SK-N-SH (cell line): ENCODE results near the gene CALU. TPM values are rescaled to one million over a fixed set of nuclear protein-coding genes. Genes with fewer than 3 reads are reported as not detected.

Experiments used
- CTCF ChIA-PET: fragments of 300-600, 350-600 bp; formaldehyde crosslinking; extraction: SDS; loops from one replicate; lab custom pipeline; 2021; lab: Yijun Ruan, JAX
- POLR2A ChIA-PET: fragments of 350-600 bp; sonication (Branson Sonifier 250); formaldehyde crosslinking; extraction: SDS; loops from one replicate; lab custom pipeline; 2020; ENCODE audit warnings: antibody characterized with exemption, inconsistent platforms; lab: Yijun Ruan, JAX
- DNase-seq: peaks from one replicate; pipeline ENCODE4 v3.0.0; 2012
- H2AFZ ChIP-seq: fragments of 200-600 bp; sonication (generic); 2 replicates; pipeline ENCODE4 v1.8.1; 2016; ENCODE audit warnings: antibody characterized with exemption, mild to moderate bottlenecking, low read depth
- H3F3A ChIP-seq: fragments of 200-600 bp; sonication (generic); replicated peaks from 2 replicates; pipeline ENCODE3; 2016; ENCODE audit warnings: antibody characterized with exemption, mild to moderate bottlenecking; ENCODE audit not compliant: insufficient read depth
- H3K27ac ChIP-seq, 2 experiments: fragments of 200-500 bp in 1 of 2; fragments of 200-600 bp in 1 of 2; sonication (Bioruptor generic) in 1 of 2; sonication (generic), shearing (Covaris generic) in 1 of 2; 2 replicates each; pipeline versions ENCODE4 v1.5.1 to v1.6.1; 2014 to 2016; ENCODE audit warnings: low read depth in 2 of 2, inconsistent platforms in 1 of 2, low read length in 1 of 2, mild to moderate bottlenecking in 1 of 2, mixed read lengths in 1 of 2
- H3K27me3 ChIP-seq: fragments of 200-600 bp; sonication (generic), shearing (Covaris generic); 2 replicates; pipeline ENCODE4 v1.6.1; 2016; ENCODE audit warnings: mixed run types; ENCODE audit not compliant: insufficient read depth
- H3K36me3 ChIP-seq, 2 experiments: fragments of 200-500 bp in 1 of 2; fragments of 200-600 bp in 1 of 2; sonication (Bioruptor generic) in 1 of 2; sonication (generic) in 1 of 2; replicated peaks in 1 of 2; 2 replicates each; pipeline versions ENCODE3 to v1.5.1; 2014 to 2016; ENCODE audit warnings: low read length in 1 of 2, mild to moderate bottlenecking in 1 of 2; ENCODE audit not compliant: insufficient read depth in 2 of 2, control insufficient read depth in 1 of 2
- H3K4me1 ChIP-seq, 2 experiments: fragments of 200-500 bp in 1 of 2; fragments of 200-600 bp in 1 of 2; sonication (Bioruptor generic) in 1 of 2; sonication (generic), shearing (Covaris generic) in 1 of 2; 2 replicates each; pipeline versions ENCODE4 v1.5.1 to v1.6.1; 2014 to 2016; ENCODE audit warnings: low read depth in 1 of 2, low read length in 1 of 2, mixed run types in 1 of 2; ENCODE audit not compliant: insufficient read depth in 2 of 2, control insufficient read depth in 1 of 2
- H3K4me2 ChIP-seq: fragments of 200-600 bp; sonication (generic), shearing (Covaris generic); 2 replicates; pipeline ENCODE4 v1.6.1; 2017; ENCODE audit warnings: mixed run types
- H3K4me3 ChIP-seq, 2 experiments: fragments of 200-500 bp in 1 of 2; fragments of 200-600 bp in 1 of 2; sonication (Bioruptor generic) in 1 of 2; sonication (generic), shearing (Covaris generic) in 1 of 2; 2 replicates each; pipeline versions ENCODE4 v1.5.1 to v1.8.1; 2014 to 2016; ENCODE audit warnings: low read depth in 2 of 2, inconsistent platforms in 1 of 2, low read length in 1 of 2, mild to moderate bottlenecking in 1 of 2, mixed read lengths in 1 of 2, moderate library complexity in 1 of 2
- H3K79me2 ChIP-seq: fragments of 200-600 bp; sonication (generic); 2 replicates; pipeline ENCODE4 v1.8.1; 2017; ENCODE audit warnings: mild to moderate bottlenecking; ENCODE audit not compliant: insufficient read depth
- H3K9ac ChIP-seq: fragments of 200-600 bp; sonication (generic); 2 replicates; pipeline ENCODE4 v1.6.1; 2017; ENCODE audit warnings: mixed run types
- H3K9me2 ChIP-seq: fragments of 200-600 bp; sonication (generic); 2 replicates; pipeline ENCODE4 v1.6.1; 2017; ENCODE audit warnings: mixed run types
- H3K9me3 ChIP-seq: fragments of 200-600 bp; sonication (generic); 2 replicates; pipeline ENCODE4 v1.6.1; 2017; ENCODE audit warnings: mixed run types, mild to moderate bottlenecking, moderate library complexity
- H4K20me1 ChIP-seq: fragments of 200-600 bp; sonication (generic); 2 replicates; pipeline ENCODE4 v1.6.1; 2017; ENCODE audit warnings: mild to moderate bottlenecking, mixed run types; ENCODE audit not compliant: insufficient read depth
- CHD2 ChIP-seq: fragments of 150-350 bp; IDR thresholded peaks from 2 replicates; pipeline ENCODE4 v1.6.1; 2018; ENCODE audit warnings: low read length; ENCODE audit not compliant: partially characterized antibody
- ELF1 ChIP-seq: IDR thresholded peaks from 2 replicates; pipeline ENCODE4 v1.4.0; 2012
- EP300 ChIP-seq, 2 experiments: IDR thresholded peaks; 2 replicates each; pipeline versions ENCODE4 v1.4.0 to v1.6.1; 2012; ENCODE audit warnings: borderline replicate concordance in 1 of 2, low read depth in 1 of 2, low read length in 1 of 2
- EZH2phosphoT487 ChIP-seq: fragments of 200-600 bp; sonication (generic); IDR thresholded peaks from 2 replicates; pipeline ENCODE4 v1.6.1; 2017; ENCODE audit warnings: low read depth, mixed run types, mild to moderate bottlenecking, antibody characterized with exemption, moderate library complexity, borderline replicate concordance
- FOSL2 ChIP-seq: IDR thresholded peaks from 2 replicates; pipeline ENCODE4 v1.4.0; 2012; ENCODE audit warnings: low read depth, mild to moderate bottlenecking, moderate library complexity, borderline replicate concordance
- FOXM1 ChIP-seq: IDR thresholded peaks from 2 replicates; pipeline ENCODE4 v1.4.0; 2012; ENCODE audit warnings: low read depth, mild to moderate bottlenecking
- GABPA ChIP-seq: IDR thresholded peaks from 2 replicates; pipeline ENCODE4 v1.4.0; 2012; ENCODE audit warnings: low read depth, mild to moderate bottlenecking
- GATA2 ChIP-seq: sonication (generic); formaldehyde crosslinking; IDR thresholded peaks from 2 replicates; pipeline ENCODE4 v1.5.0; 2020; ENCODE audit warnings: mild to moderate bottlenecking, missing genetic modification reagents
- IRF3 ChIP-seq: fragments of 150-350 bp; IDR thresholded peaks from 2 replicates; pipeline ENCODE4 v1.6.1; 2016; ENCODE audit warnings: mild to moderate bottlenecking, low read depth, low read length
- JUND ChIP-seq: IDR thresholded peaks from 2 replicates; pipeline ENCODE4 v1.4.0; 2012
- MEF2A ChIP-seq: IDR thresholded peaks from 2 replicates; pipeline ENCODE4 v1.4.0; 2012; ENCODE audit warnings: low read depth, borderline replicate concordance
- MXI1 ChIP-seq: IDR thresholded peaks from 2 replicates; pipeline ENCODE4 v1.6.1; 2012; ENCODE audit warnings: mild to moderate bottlenecking, low read depth, low read length, improper control_type of control experiment
- NFIC ChIP-seq: IDR thresholded peaks from 2 replicates; pipeline ENCODE4 v1.4.0; 2012; ENCODE audit warnings: borderline replicate concordance
- NRF1 ChIP-seq: IDR thresholded peaks from 2 replicates; pipeline ENCODE4 v1.6.1; 2012; ENCODE audit warnings: low read depth, mild to moderate bottlenecking, low read length
- PBX3 ChIP-seq: IDR thresholded peaks from 2 replicates; pipeline ENCODE4; 2012
- RCOR1 ChIP-seq: fragments of 150-350 bp; IDR thresholded peaks from 2 replicates; pipeline ENCODE4 v1.6.1; 2017; ENCODE audit warnings: antibody characterized with exemption, low read length
- REST ChIP-seq: IDR thresholded peaks from 2 replicates; pipeline ENCODE4 v1.6.1; 2012; ENCODE audit warnings: mild to moderate bottlenecking, low read depth, low read length, moderate library complexity
- RFX5 ChIP-seq: IDR thresholded peaks from 2 replicates; pipeline ENCODE4 v1.6.1; 2012; ENCODE audit warnings: mild to moderate bottlenecking, improper control_type of control experiment, low read length
- SIN3A ChIP-seq: IDR thresholded peaks from 2 replicates; pipeline ENCODE4 v1.6.1; 2012; ENCODE audit warnings: low read depth, mild to moderate bottlenecking, low read length, moderate library complexity, borderline replicate concordance
- SMC3 ChIP-seq: IDR thresholded peaks from 2 replicates; pipeline ENCODE4 v1.6.1; 2012; ENCODE audit warnings: low read depth, low read length, improper control_type of control experiment
- TAF1 ChIP-seq: IDR thresholded peaks from 2 replicates; pipeline ENCODE4 v1.6.1; 2012; ENCODE audit warnings: low read depth, mild to moderate bottlenecking, low read length, moderate library complexity, borderline replicate concordance
- TCF12 ChIP-seq: IDR thresholded peaks from 2 replicates; pipeline ENCODE4 v1.4.0; 2012
- WGBS: methylation state at CpG from one replicate; pipeline ENCODE4 v1.1.6; 2017; ENCODE audit warnings: low lambda C conversion rate; 5-methylcytosine and 5-hydroxymethylcytosine counted together
- polyA plus RNA-seq, 3 experiments: library from polyadenylated mRNA; depleted of rRNA; stranded (reverse); fragments of >200 nt; gene quantifications; 2 replicates each; pipeline ENCODE4 v1.2.3, GENCODE V29; 2012

The CALU gene
- polyA plus RNA-seq, 1 of the 3 experiments (the other 2 are of a cell fraction): 195 TPM

GRCh38 chr7:128699895-128700294, 39.3 kb upstream of the CALU start (continued):
- TF ChIP-seq FOSL2 (no peak), NRF1 (no peak), EZH2phosphoT487 (no peak), TCF12 (no peak), FOXM1 (no peak), GABPA (no peak), MEF2A (no peak), CHD2 (no peak), NFIC (no peak), GATA2 (no peak), JUND (no peak), SIN3A (no peak), EP300 (IDR thresholded peaks at IDR 0.05; ENCODE audit: borderline replicate concordance in 1 of 2, low read depth in 1 of 2, low read length in 1 of 2) (no peak)

GRCh38 chr7:128701062-128701785, 37.9 kb upstream of the CALU start:
- Histone ChIP-seq H3K79me2 (no peaks in the 10 kb centered on the region), H3K36me3 (no peaks in the 10 kb centered on the region), H3K4me1 (no peaks in the 10 kb centered on the region; a peak in 1 of 4 replicates), H3K4me3 (no peak overlapping the region), H3K27me3 (peaks cover 5% of the 10 kb centered on the region; the same call in 1 of the 2 replicates), H3K9me3 (no peaks in the 10 kb centered on the region), H4K20me1 (no peaks in the 10 kb centered on the region), H3K4me2 (no peak overlapping the region), H3K9ac (no peak overlapping the region), H3K27ac (no peak overlapping the region), H2AFZ (no peak overlapping the region), H3K9me2 (no peaks in the 10 kb centered on the region), H3F3A (peaks cover 4% of the 10 kb centered on the region)
- ChIA-PET POLR2A (no interaction called here), CTCF (interaction anchor here (1.2 to 1.3 kb wide), 2 partner anchors 11 to 29 kb away, joined by 3 read pairs; partner anchors contain the start of gene GARIN1A)
- TF ChIP-seq MEF2A (no peak), CHD2 (no peak), RFX5 (no peak), REST (no peak), EP300 (IDR thresholded peaks at IDR 0.05; ENCODE audit: borderline replicate concordance in 1 of 2, low read depth in 1 of 2, low read length in 1 of 2) (no peak), GATA2 (no peak), NRF1 (no peak), SMC3 (no peak), MXI1 (no peak), TAF1 (no peak), SIN3A (no peak), IRF3 (no peak), PBX3 (no peak), RCOR1 (no peak), ELF1 (no peak)
- 82% methylated on average over 6 of the region's 6 CpGs for WGBS
- no peak for DNase-seq
